ENCODE data around the gene RASAL2.

GRCh38 chr1:178300352-178300699 is 206.4 kb downstream of the RASAL2 start:
- TF ChIP-seq CTCF (IDR thresholded peaks at IDR 0.05) = no peak
- no peak for TF ChIP-seq POLR2A (IDR thresholded peaks at IDR 0.05)
